Neural crest cell (in vitro differentiated cells): Measurements from ENCODE around the gene LRCH1. TPM values are rescaled to one million over a fixed set of nuclear protein-coding genes. Genes with fewer than 3 reads are reported as not detected.

Experiments used
- DNase-seq: peaks from one replicate; pipeline ENCODE4 v3.0.0; 2021; ENCODE audit warnings: low read depth, mixed read lengths, low spot score
- H3K27ac Mint-ChIP-seq: one replicate; pipeline ENCODE4 v1.8.0; 2021; ENCODE audit warnings: mild to moderate bottlenecking, mixed read lengths; ENCODE audit not compliant: unreplicated experiment
- H3K27me3 Mint-ChIP-seq: 2 replicates; pipeline ENCODE4 v1.8.0; 2021; ENCODE audit warnings: low read depth, mild to moderate bottlenecking, mixed read lengths
- H3K36me3 Mint-ChIP-seq: 2 replicates; pipeline ENCODE4 v1.8.0; 2021; ENCODE audit warnings: low read depth, mild to moderate bottlenecking, mixed read lengths
- H3K4me1 Mint-ChIP-seq: 2 replicates; pipeline ENCODE4 v1.8.0; 2021; ENCODE audit warnings: mixed read lengths
- H3K4me3 Mint-ChIP-seq: one replicate; pipeline ENCODE4 v1.8.0; 2021; ENCODE audit warnings: mild to moderate bottlenecking, mixed read lengths
- H3K9me3 Mint-ChIP-seq: 2 replicates; pipeline ENCODE4 v1.8.0; 2021; ENCODE audit warnings: mixed read lengths
- total RNA-seq: library from RNA; stranded (reverse); gene quantifications from 2 replicates; pipeline ENCODE4 v1.2.1, GENCODE V29; 2021
- TF ChIP-seq, protein P1 (sequence below): fragments of 200-600 bp; sonication (generic); conservative IDR thresholded peaks from 2 replicates; pipeline ENCODE4 v1.5.0; 2021; ENCODE audit warnings: antibody characterized with exemption, mild to moderate bottlenecking

The LRCH1 gene
- total RNA-seq, 1 donor from 2014 or later = 15.8 TPM

DNA sequence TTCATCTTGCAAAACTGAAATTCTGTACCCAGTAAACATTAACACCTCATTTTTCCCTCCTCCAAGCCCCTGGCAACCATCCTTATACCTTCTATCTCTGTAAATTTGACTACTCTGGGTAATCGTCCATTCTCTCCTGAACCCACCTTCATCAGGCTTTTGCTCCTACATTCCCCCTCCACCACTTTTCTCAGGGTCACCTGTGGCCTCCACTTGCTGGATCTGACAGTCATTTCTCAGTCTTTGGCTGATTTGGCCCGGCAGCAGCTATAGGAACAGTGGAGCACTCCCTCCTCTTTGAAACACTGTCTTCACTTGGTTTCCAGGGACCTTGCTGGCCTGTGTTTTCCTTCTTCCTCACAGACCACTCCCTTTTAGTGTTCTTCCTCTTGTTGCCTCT lies 83.5 kb downstream of the LRCH1 start:
- peaks cover 8% of the 10 kb centered on the region for H3K36me3 Mint-ChIP-seq
- H3K27ac Mint-ChIP-seq = no peak overlapping the region
- H3K9me3 Mint-ChIP-seq = no peaks in the 10 kb centered on the region
- H3K27me3 Mint-ChIP-seq = no peaks in the 10 kb centered on the region
- H3K4me1 Mint-ChIP-seq = peaks cover 47% of the 10 kb centered on the region
- H3K4me3 Mint-ChIP-seq = no peak overlapping the region
- DNase-seq = no peak
- TF ChIP-seq, protein P1, sequence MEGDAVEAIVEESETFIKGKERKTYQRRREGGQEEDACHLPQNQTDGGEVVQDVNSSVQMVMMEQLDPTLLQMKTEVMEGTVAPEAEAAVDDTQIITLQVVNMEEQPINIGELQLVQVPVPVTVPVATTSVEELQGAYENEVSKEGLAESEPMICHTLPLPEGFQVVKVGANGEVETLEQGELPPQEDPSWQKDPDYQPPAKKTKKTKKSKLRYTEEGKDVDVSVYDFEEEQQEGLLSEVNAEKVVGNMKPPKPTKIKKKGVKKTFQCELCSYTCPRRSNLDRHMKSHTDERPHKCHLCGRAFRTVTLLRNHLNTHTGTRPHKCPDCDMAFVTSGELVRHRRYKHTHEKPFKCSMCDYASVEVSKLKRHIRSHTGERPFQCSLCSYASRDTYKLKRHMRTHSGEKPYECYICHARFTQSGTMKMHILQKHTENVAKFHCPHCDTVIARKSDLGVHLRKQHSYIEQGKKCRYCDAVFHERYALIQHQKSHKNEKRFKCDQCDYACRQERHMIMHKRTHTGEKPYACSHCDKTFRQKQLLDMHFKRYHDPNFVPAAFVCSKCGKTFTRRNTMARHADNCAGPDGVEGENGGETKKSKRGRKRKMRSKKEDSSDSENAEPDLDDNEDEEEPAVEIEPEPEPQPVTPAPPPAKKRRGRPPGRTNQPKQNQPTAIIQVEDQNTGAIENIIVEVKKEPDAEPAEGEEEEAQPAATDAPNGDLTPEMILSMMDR = no peak

DNA sequence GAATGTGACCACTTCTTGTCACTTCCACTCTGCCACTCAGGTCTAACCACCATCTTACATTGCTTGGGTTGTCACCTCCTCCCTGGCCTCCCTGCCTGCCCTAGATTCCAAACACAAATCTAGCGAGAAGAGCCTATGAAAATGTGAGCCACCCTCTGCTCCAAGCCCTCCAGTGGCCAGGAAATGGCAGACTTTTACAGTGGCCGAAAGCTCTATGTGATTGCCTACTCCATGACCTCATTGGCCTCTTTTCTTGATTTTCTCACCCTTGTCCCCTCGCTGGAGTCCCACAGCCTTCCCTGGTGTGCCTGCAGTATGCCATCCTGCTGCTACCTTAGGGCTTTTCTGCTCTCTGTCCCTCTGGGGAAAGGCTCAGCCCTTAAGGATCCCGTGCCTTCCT lies 84.2 kb downstream of the LRCH1 start:
- H3K27me3 Mint-ChIP-seq = no peaks in the 10 kb centered on the region
- peaks cover 8% of the 10 kb centered on the region for H3K36me3 Mint-ChIP-seq
- no peaks in the 10 kb centered on the region for H3K9me3 Mint-ChIP-seq
- H3K27ac Mint-ChIP-seq = no peak overlapping the region
- peaks cover 45% of the 10 kb centered on the region for H3K4me1 Mint-ChIP-seq
- TF ChIP-seq, protein P1 = no peak
- no peak for DNase-seq
- H3K4me3 Mint-ChIP-seq = no peak overlapping the region

DNA sequence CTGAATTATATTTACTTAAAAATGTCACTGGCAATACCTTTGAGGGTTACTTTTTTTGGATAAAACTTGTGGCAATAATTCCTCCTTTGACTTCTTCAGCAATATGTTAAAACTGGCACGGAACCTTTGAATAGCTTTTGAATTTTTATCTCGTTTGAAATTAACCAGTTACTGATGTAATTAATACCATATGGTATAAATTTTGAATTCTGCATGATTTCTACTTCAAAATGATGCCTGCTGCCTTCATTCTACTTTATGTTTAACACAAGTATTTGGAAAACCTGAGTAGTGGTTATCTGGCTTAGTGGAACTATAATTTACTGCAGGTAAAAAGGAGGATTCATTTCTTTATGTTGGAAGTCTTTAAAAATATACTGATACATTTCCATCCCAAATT lies 85.3 kb downstream of the LRCH1 start:
- Mint-ChIP-seq H3K36me3 (peaks cover 8% of the 10 kb centered on the region), H3K4me1 (peaks cover 44% of the 10 kb centered on the region), H3K27me3 (no peaks in the 10 kb centered on the region), H3K27ac (no peak overlapping the region), H3K9me3 (no peaks in the 10 kb centered on the region), H3K4me3 (no peak overlapping the region)
- DNase-seq = no peak
- TF ChIP-seq, protein P1 = no peak

DNA sequence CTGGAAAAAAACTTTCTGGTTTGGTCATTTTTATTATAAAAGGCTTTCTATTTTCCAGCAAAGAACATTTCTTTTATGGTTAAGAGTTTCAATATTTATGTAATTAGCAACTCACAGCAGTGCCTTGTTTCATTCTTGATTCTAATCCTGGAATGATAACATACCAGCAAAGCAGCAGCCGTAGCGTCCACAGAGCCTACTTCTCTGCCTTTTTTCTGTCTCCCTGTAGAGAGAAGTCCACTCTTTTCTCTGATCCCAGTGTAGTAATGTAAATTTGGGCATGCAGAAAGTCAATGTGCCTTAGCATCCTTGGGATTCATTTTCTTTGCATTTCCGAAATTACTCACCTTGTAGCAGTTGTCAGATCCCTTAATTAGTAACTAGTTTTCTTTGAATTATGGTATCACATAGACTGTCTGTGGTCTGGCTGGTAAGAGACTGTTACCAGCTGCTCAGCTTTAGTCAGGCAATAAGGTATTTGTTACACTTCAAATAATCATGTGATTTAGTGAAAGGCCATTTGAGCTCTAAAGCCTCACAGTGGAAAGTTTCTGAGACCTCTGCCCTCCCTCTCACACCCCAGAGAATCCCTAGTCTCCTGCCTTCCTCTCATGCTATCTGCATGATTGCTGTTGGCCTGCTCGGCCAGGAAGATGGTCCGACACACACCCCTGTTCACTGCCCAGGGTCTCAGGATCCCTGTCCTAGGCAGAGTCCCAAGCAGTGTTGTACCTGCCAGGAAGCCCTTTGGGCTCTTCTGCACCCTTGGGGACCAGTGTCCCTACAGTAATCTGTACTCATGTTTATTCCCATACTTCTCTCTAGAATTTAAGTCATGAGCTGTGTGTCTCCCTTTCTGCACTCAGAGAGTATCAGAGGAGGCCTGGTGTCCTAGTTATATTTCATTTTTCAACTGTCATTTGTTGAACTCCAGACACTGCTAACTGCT lies 86.3 kb downstream of the LRCH1 start:
- H3K4me1 Mint-ChIP-seq = peaks cover 40% of the 10 kb centered on the region
- peaks cover 7% of the 10 kb centered on the region for H3K36me3 Mint-ChIP-seq
- no peaks in the 10 kb centered on the region for H3K9me3 Mint-ChIP-seq
- no peak overlapping the region for H3K27ac Mint-ChIP-seq
- no peak overlapping the region for H3K4me3 Mint-ChIP-seq
- TF ChIP-seq, protein P1 = no peak
- no peak for DNase-seq
- H3K27me3 Mint-ChIP-seq = no peaks in the 10 kb centered on the region

DNA sequence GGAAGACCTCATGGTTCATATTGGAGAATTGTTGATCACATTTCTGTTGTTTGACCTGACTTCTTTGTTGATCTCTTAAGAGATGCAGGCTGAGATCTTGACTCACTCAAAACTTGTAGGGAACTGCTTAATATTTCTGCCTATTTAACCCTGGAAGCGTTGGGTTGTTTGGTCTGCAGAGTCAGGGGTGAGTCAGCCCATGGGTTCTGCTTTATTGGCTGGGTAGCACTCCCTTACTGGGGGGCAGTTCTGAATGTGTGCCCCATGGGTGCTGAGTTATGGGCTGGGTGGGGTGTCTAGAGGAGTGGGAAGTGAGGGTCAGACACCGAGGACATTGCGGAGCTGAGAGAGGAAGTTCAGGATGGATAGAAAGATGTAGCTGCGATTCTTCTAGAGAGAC lies 87.9 kb downstream of the LRCH1 start:
- no peaks in the 10 kb centered on the region for H3K27me3 Mint-ChIP-seq
- no peak overlapping the region for H3K4me3 Mint-ChIP-seq
- TF ChIP-seq, protein P1 = no peak
- H3K27ac Mint-ChIP-seq = no peak overlapping the region
- no peak for DNase-seq
- peaks cover 5% of the 10 kb centered on the region for H3K36me3 Mint-ChIP-seq
- peaks cover 36% of the 10 kb centered on the region for H3K4me1 Mint-ChIP-seq
- H3K9me3 Mint-ChIP-seq = no peaks in the 10 kb centered on the region
